ENCODE measurements around the gene CNTFR. TPM values are rescaled to one million over a fixed set of nuclear protein-coding genes. Genes with fewer than 3 reads are reported as not detected.

CNTFR gene
- polyA plus RNA-seq, 1 donor (not counting 4 experiments of a cell fraction or from before 2014, with no cell fraction given) = 0.42 TPM

DNA sequence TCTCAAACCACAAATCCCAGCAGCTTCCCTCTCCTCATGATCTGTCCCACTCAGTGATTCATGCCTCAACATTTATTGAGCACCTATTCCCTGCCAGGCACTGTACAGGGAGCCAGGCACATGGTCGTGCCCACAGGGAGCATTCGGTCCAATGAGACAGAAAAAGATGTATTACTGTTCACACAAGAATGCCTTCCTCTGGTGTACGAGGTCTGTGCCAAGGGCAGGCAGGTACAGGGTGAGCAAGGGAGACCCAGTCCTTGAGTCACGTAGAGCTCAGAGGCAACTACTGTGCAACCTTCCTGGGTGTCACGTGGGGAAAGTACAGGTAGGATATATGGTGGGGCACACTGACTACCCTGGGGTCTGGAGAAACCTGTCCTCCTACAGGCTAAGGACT, 4.6 kb downstream of the CNTFR start:
- peaks cover 83% of the 10 kb centered on the region for H3K27me3 ChIP-seq (ENCODE audit: control insufficient read depth, extremely low read depth, insufficient read depth, low read length)
- no peaks in the 10 kb centered on the region for H3K79me2 ChIP-seq (ENCODE audit: control insufficient read depth, insufficient read depth, low read length)
- dilution Hi-C loops (cut with MboI; ENCODE audit: extremely low pct_ligation_motif_present, low sequenced_read_pairs) = no loop called here
- no peaks in the 10 kb centered on the region for H4K20me1 ChIP-seq (ENCODE audit: control insufficient read depth, extremely low read depth, insufficient read depth, low read length)
- H3K4me1 ChIP-seq (ENCODE audit: control insufficient read depth, extremely low read depth, insufficient read depth, low read length) = no peaks in the 10 kb centered on the region
- no peak for FAIRE-seq
- H3K4me3 ChIP-seq (ENCODE audit: control insufficient read depth in 2 of 3, extremely low read depth in 1 of 3, insufficient read depth in 2 of 3, low read depth in 1 of 3, low read length in 3 of 3) = no peak overlapping the region
- no peak for DNase-seq (ENCODE audit: low read depth, low spot score)
- H3K36me3 ChIP-seq (ENCODE audit: control insufficient read depth in 2 of 2, extremely low read depth in 1 of 2, insufficient read depth in 2 of 2, low read length in 2 of 2) = no peaks in the 10 kb centered on the region
- no peak overlapping the region for H3K4me2 ChIP-seq (ENCODE audit: control insufficient read depth, extremely low read depth, insufficient read depth, low read depth, low read length)
- H3K9me1 ChIP-seq (ENCODE audit: control insufficient read depth, extremely low read depth, insufficient read depth, low read length) = no peaks in the 10 kb centered on the region
- no peak for TF ChIP-seq EZH2 (IDR thresholded peaks at IDR 0.05; ENCODE audit: low read length)
- TF ChIP-seq CTCF (optimal IDR thresholded peaks at IDR 0.05 in 1 of 3, IDR thresholded peaks at IDR 0.05 in 1 of 3, conservative IDR thresholded peaks at IDR 0.05 in 1 of 3; ENCODE audit: extremely low read depth in 1 of 3, insufficient read depth in 2 of 3, low read length in 3 of 3) = no peak
- peaks cover 3% of the 10 kb centered on the region for H3K9me3 ChIP-seq (ENCODE audit: control insufficient read depth, low read depth, low read length)
- H3K27ac ChIP-seq (ENCODE audit: control insufficient read depth, insufficient read depth, low read length) = no peak overlapping the region
- H2AFZ ChIP-seq (ENCODE audit: control insufficient read depth, low read length) = no peak overlapping the region
- H3K9ac ChIP-seq (ENCODE audit: control insufficient read depth, extremely low read depth, insufficient read depth, low read length) = no peak overlapping the region

GRCh38 chr9:34582787-34583186, 6.7 kb downstream of the CNTFR start:
- Histone ChIP-seq H3K4me3 (ENCODE audit: control insufficient read depth in 2 of 3, extremely low read depth in 1 of 3, insufficient read depth in 2 of 3, low read depth in 1 of 3, low read length in 3 of 3) (no peak overlapping the region), H3K36me3 (ENCODE audit: control insufficient read depth in 2 of 2, extremely low read depth in 1 of 2, insufficient read depth in 2 of 2, low read length in 2 of 2) (no peaks in the 10 kb centered on the region), H3K4me1 (ENCODE audit: control insufficient read depth, extremely low read depth, insufficient read depth, low read length) (no peaks in the 10 kb centered on the region), H3K9me3 (ENCODE audit: control insufficient read depth, low read depth, low read length) (peaks cover 3% of the 10 kb centered on the region), H4K20me1 (ENCODE audit: control insufficient read depth, extremely low read depth, insufficient read depth, low read length) (no peaks in the 10 kb centered on the region), H3K27ac (ENCODE audit: control insufficient read depth, insufficient read depth, low read length) (no peak overlapping the region), H3K4me2 (ENCODE audit: control insufficient read depth, extremely low read depth, insufficient read depth, low read depth, low read length) (no peak overlapping the region), H3K79me2 (ENCODE audit: control insufficient read depth, insufficient read depth, low read length) (no peaks in the 10 kb centered on the region), H3K9ac (ENCODE audit: control insufficient read depth, extremely low read depth, insufficient read depth, low read length) (no peak overlapping the region), H2AFZ (ENCODE audit: control insufficient read depth, low read length) (no peak overlapping the region), H3K27me3 (ENCODE audit: control insufficient read depth, extremely low read depth, insufficient read depth, low read length) (peaks cover 80% of the 10 kb centered on the region), H3K9me1 (ENCODE audit: control insufficient read depth, extremely low read depth, insufficient read depth, low read length) (no peaks in the 10 kb centered on the region)
- FAIRE-seq = no peak
- DNase-seq (ENCODE audit: low read depth, low spot score) = no peak
- dilution Hi-C loops (cut with MboI; ENCODE audit: extremely low pct_ligation_motif_present, low sequenced_read_pairs) = no loop called here
- TF ChIP-seq EZH2 (IDR thresholded peaks at IDR 0.05; ENCODE audit: low read length) = no peak
- no peak for TF ChIP-seq CTCF (optimal IDR thresholded peaks at IDR 0.05 in 1 of 3, IDR thresholded peaks at IDR 0.05 in 1 of 3, conservative IDR thresholded peaks at IDR 0.05 in 1 of 3; ENCODE audit: extremely low read depth in 1 of 3, insufficient read depth in 2 of 3, low read length in 3 of 3)
